C4-2B (cell line): ENCODE data around the gene MED15.

Experiments used
- ZFX ChIP-seq: fragments of 450-650 bp; IDR thresholded peaks from 2 replicates; pipeline ENCODE4 v1.6.1; 2017
- TF ChIP-seq, protein P1 (sequence below): fragments of 450-650 bp; conservative IDR thresholded peaks from 2 replicates; pipeline ENCODE4 v1.5.1; 2017; ENCODE audit warnings: mild to moderate bottlenecking

DNA sequence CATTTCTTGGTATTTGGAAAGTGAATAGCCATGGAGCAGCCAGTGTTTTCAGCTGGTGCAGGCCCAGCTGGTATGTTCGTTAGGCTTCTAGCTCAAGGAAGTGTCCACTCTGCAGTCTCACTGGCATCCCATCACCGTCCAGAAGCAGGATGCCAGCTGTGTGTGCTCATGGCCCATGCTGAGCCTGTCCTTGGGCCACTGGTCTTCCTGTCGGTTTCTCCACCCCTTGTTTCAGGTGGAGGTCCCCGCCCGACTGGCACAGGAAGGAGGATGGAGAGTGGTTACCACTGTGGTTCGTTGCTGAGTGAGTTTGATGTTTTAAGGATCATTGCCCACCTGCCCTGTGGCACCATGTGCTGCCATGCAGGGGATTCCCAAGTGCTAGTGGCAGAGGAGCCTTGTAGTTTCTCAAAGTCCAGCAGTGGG lies 63.7 kb downstream of the MED15 start:
- TF ChIP-seq, protein P1, sequence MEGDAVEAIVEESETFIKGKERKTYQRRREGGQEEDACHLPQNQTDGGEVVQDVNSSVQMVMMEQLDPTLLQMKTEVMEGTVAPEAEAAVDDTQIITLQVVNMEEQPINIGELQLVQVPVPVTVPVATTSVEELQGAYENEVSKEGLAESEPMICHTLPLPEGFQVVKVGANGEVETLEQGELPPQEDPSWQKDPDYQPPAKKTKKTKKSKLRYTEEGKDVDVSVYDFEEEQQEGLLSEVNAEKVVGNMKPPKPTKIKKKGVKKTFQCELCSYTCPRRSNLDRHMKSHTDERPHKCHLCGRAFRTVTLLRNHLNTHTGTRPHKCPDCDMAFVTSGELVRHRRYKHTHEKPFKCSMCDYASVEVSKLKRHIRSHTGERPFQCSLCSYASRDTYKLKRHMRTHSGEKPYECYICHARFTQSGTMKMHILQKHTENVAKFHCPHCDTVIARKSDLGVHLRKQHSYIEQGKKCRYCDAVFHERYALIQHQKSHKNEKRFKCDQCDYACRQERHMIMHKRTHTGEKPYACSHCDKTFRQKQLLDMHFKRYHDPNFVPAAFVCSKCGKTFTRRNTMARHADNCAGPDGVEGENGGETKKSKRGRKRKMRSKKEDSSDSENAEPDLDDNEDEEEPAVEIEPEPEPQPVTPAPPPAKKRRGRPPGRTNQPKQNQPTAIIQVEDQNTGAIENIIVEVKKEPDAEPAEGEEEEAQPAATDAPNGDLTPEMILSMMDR: no peak
- no peak for TF ChIP-seq ZFX
